NT2/D1 (cell line): Measurements from ENCODE around the gene MED6.

Source experiments
- SUZ12 ChIP-seq: IDR thresholded peaks from 2 replicates; pipeline ENCODE4 v1.6.1; 2011; ENCODE audit not compliant: insufficient read length, insufficient read depth; ENCODE audit errors: extremely low read depth
- YY1 ChIP-seq: IDR thresholded peaks from 2 replicates; pipeline ENCODE4 v1.6.1; 2011; ENCODE audit not compliant: insufficient read length, insufficient read depth
- ZNF274 ChIP-seq: IDR thresholded peaks from 2 replicates; pipeline ENCODE4 v1.6.1; 2011; ENCODE audit warnings: mild to moderate bottlenecking, low read depth, low read length

DNA sequence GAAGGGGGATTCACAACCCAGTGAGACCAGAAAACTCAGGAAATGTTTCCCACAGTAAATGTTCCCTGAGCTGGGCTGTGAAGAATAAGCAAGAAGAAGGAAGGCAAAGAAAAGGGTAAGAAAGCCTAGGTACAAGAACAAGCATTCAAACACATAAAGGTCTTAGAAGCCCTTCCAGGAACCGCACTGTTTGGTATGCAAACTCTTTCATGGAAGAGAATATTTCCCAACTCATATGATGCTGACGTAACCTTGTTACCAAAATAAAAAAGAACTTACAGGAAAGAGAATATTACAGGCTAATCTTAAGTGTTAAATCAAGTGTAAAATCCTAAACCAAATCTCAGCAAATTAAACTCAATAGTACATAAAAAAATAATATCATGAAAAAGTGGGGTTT is 23.6 kb downstream of the MED6 start:
- no peak for TF ChIP-seq ZNF274
- no peak for TF ChIP-seq YY1
- TF ChIP-seq SUZ12 = no peak
